Transverse colon (tissue), 3 donors: ENCODE data around the gene HES7.

Source experiments
- EP300 ChIP-seq: sonication (generic); formaldehyde crosslinking; IDR thresholded peaks from one replicate; pipeline ENCODE4 v1.6.1; 2017; ENCODE audit warnings: antibody characterized with exemption, low read depth
- POLR2A ChIP-seq: fragments of 450-650 bp; IDR thresholded peaks from one replicate; pipeline ENCODE4 v1.6.1; 2016; ENCODE audit warnings: antibody characterized with exemption, mild to moderate bottlenecking, moderate library complexity
- TF ChIP-seq, protein P1 (sequence below), 5 experiments: fragments of 200-600 bp in 3 of 5; fragments of 450-650 bp in 2 of 5; sonication (generic) in 3 of 5; IDR thresholded peaks; 1 replicate in 2 of 5; 2 replicates in 3 of 5; pipeline ENCODE4 v1.5.1; 2016 to 2017; ENCODE audit warnings: antibody characterized with exemption in 5 of 5, inconsistent platforms in 3 of 5, mild to moderate bottlenecking in 2 of 5, moderate library complexity in 1 of 5

GRCh38 chr17:8117980-8118768 lies 5.7 kb downstream of the HES7 start, which contains the start of gene ALOXE3:
- TF ChIP-seq, protein P1, sequence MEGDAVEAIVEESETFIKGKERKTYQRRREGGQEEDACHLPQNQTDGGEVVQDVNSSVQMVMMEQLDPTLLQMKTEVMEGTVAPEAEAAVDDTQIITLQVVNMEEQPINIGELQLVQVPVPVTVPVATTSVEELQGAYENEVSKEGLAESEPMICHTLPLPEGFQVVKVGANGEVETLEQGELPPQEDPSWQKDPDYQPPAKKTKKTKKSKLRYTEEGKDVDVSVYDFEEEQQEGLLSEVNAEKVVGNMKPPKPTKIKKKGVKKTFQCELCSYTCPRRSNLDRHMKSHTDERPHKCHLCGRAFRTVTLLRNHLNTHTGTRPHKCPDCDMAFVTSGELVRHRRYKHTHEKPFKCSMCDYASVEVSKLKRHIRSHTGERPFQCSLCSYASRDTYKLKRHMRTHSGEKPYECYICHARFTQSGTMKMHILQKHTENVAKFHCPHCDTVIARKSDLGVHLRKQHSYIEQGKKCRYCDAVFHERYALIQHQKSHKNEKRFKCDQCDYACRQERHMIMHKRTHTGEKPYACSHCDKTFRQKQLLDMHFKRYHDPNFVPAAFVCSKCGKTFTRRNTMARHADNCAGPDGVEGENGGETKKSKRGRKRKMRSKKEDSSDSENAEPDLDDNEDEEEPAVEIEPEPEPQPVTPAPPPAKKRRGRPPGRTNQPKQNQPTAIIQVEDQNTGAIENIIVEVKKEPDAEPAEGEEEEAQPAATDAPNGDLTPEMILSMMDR (IDR thresholded peaks at IDR 0.05) = no peak
- TF ChIP-seq POLR2A (no peak), EP300 (no peak)
